ENCODE measurements around the gene USF2.

The USF2 gene

DNA sequence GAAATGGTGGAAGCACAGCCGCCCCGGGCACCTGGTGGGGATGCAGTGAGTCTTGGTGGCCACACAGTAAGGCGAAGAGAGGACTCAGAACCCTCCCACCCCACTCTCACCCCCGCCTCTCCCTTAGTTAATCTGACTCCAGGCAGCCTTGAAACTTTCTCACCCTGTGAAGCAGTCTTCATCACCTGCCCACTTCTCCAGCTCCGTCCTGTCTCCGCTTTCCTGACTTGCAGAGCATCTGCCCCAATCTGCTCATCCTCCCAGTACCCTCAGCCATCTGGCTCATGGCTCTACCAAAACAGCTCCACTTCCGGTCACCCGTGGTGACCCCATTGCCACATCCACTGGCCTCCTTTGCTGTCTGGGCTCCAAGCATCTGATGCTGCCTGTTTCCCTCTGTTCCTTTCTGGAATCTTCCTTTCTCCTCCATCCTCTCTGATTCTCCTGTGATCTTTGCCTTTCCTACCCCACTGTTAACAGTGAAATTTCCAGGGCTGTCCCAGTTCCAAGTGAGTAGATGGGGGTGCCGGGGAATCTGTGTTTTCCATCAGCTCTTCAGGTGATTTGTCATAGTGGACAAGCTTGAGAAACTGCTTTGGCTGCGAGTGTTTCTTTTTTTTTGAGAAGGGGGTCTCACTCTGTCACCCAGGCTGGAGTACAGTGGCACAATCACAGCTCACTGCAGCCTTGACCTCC lies 4.3 kb downstream of the USF2 start:
- H3K4me3 ChIP-seq (replicated peaks in 1 of 2; ENCODE audit: low read depth in 2 of 2, low read length in 2 of 2): no peak overlapping the region
- TF ChIP-seq, protein P1, sequence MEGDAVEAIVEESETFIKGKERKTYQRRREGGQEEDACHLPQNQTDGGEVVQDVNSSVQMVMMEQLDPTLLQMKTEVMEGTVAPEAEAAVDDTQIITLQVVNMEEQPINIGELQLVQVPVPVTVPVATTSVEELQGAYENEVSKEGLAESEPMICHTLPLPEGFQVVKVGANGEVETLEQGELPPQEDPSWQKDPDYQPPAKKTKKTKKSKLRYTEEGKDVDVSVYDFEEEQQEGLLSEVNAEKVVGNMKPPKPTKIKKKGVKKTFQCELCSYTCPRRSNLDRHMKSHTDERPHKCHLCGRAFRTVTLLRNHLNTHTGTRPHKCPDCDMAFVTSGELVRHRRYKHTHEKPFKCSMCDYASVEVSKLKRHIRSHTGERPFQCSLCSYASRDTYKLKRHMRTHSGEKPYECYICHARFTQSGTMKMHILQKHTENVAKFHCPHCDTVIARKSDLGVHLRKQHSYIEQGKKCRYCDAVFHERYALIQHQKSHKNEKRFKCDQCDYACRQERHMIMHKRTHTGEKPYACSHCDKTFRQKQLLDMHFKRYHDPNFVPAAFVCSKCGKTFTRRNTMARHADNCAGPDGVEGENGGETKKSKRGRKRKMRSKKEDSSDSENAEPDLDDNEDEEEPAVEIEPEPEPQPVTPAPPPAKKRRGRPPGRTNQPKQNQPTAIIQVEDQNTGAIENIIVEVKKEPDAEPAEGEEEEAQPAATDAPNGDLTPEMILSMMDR (IDR thresholded peaks at IDR 0.05; ENCODE audit: low read depth, low read length): no peak
- DNase-seq (ENCODE audit: low read depth in 2 of 2): no peak

DNA sequence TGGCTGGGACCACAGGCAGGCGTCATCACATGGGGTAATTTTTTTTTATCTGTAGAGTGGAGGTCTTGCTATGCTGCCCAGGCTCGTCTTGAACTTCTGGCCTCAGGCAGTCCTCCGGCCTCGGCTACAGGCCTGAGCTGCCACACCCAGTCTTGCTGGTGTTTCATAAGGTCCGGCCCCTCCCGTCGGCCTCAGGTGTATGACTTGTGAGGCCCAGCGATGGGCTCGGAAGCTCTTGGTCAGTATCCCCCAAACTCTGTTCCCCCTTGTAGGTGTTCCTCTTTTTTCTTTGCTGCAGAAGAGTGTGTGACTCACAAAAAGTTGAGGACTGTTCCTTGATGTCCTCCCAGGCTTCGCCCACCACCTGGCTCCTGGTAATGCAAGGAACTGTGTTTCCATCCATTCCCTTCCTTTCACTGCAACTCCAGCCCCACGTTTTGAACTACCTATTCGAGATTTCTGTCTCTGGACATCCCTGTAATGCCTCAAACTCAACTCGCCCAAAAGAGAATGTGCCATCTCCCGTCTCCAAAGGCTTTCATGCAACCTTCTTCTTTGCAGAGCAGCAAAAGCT lies 5.0 kb downstream of the USF2 start:
- no peak overlapping the region for H3K4me3 ChIP-seq (replicated peaks in 1 of 2; ENCODE audit: low read depth in 2 of 2, low read length in 2 of 2)
- DNase-seq (ENCODE audit: low read depth in 2 of 2): no peak
- TF ChIP-seq, protein P1 (IDR thresholded peaks at IDR 0.05; ENCODE audit: low read depth, low read length): no peak

DNA sequence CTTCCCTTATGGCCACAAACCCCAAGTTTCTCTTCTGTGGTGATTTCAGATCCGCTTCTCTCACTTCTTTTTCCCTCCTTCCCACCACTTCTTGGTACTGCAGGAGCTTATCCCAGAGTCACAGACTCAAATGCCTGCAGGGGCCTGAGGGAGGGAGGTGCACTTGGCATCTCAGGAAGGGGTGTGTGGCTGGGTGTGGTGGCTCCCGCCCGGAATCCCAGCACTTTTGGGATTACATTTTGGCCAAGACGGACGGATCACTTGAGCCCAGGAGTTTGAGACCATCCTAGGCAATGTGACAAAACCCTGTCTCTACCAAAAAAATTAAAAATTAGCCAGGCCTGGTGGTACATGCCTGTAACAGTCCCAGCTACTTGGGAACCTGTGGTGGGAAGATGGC lies 5.6 kb downstream of the USF2 start:
- TF ChIP-seq, protein P1 (IDR thresholded peaks at IDR 0.05; ENCODE audit: low read depth, low read length): no peak
- H3K4me3 ChIP-seq (replicated peaks in 1 of 2; ENCODE audit: low read depth in 2 of 2, low read length in 2 of 2): no peak overlapping the region
- DNase-seq (ENCODE audit: low read depth in 2 of 2): no peak

DNA sequence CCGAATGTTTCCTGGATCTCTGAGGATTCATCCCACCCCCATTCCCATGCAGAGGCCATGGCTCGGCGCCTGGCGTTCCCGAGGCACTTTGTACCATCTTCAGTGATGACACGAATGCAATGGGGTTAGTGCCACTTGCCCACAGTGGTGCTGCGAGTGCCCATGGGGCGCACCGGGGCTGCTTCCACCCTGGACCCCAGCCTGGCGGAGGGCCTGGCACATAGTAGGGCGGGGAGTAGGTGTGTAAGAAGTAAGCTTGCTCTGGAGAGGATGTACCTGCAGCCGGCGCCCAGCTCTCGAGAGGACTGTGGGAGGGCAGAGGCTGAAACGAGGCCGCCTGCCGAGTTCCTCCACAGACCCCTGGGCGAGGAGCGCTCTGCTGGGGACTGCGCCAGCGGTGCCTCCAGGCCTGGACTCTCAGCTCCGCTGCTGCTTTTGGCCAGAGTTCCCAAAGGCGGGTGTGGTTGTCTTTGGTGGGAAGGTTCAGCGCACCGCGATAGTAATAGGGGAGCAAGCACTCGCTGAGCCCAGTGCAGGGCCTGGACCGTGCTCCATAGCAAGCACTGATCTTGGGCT lies 8.0 kb downstream of the USF2 start:
- DNase-seq (ENCODE audit: low read depth in 2 of 2): no peak
- TF ChIP-seq, protein P1 (IDR thresholded peaks at IDR 0.05; ENCODE audit: low read depth, low read length): no peak

DNA sequence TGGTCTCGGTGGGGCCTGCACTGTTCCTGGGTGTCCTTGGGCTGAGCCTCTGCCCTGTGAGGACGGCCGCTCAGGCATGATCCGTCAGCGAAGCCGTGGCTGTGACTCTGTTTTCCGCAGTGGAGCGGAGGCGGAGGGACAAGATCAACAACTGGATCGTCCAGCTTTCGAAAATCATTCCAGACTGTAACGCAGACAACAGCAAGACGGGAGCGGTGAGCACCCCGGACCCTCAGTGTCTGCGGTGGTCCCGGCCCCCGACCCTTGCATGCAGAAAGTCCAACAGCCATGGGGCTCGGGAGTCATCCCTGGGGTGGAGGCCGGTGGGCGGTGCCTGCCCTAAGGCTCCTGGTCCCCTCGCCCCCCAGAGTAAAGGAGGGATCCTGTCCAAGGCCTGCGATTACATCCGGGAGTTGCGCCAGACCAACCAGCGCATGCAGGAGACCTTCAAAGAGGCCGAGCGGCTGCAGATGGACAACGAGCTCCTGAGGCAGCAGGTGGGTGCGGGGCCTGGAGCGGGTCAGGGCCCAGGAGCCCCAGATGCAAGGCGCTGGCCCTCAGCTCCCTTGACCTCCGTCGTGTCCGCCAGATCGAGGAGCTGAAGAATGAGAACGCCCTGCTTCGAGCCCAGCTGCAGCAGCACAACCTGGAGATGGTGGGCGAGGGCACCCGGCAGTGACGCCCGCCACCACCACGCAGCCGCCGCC lies 10.0 kb downstream of the USF2 start:
- TF ChIP-seq, protein P1 (IDR thresholded peaks at IDR 0.05; ENCODE audit: low read depth, low read length): no peak
- no peak for DNase-seq (ENCODE audit: low read depth in 2 of 2)
- H3K4me3 ChIP-seq (replicated peaks in 1 of 2; ENCODE audit: low read depth in 2 of 2, low read length in 2 of 2): no peak overlapping the region

More for the DNA sequence above, 8.0 kb downstream of the USF2 start:
- no peak overlapping the region for H3K4me3 ChIP-seq (replicated peaks in 1 of 2; ENCODE audit: low read depth in 2 of 2, low read length in 2 of 2)

DNA sequence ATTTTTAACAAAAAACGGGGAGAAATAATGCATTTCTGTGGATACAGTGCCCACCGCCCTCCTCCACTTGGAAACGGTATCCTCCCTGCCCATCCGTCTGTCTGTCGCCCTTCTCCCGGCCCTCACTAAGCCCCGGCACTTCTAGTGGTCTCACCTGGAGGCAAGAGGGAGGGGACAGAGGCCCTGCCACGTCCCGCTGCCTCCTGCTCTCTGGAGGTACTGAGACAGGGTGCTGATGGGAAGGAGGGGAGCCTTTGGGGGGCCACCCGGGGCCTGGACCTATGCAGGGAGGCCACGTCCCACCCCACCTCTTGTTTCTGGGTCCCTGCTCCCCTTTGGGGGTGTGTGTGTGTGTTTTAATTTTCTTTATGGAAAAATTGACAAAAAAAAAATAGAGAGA lies 10.6 kb downstream of the USF2 start:
- no peak for DNase-seq (ENCODE audit: low read depth in 2 of 2)
- TF ChIP-seq, protein P1 (IDR thresholded peaks at IDR 0.05; ENCODE audit: low read depth, low read length): no peak
- no peak overlapping the region for H3K4me3 ChIP-seq (replicated peaks in 1 of 2; ENCODE audit: low read depth in 2 of 2, low read length in 2 of 2)
